Adrenal gland (tissue), 12 donors: ENCODE results near the gene TCEA2. TPM values are rescaled to one million over a fixed set of nuclear protein-coding genes. Genes with fewer than 3 reads are reported as not detected.

Source experiments
- DNase-seq, 7 donors: peaks; one replicate each; pipeline ENCODE4 v3.0.0-alpha.2; 2019 to 2020
- H3K27ac ChIP-seq, 5 donors: fragments of 200-600 bp; sonication (generic) in 4 of 5; 1 replicate in 3 of 5; 2 replicates in 2 of 5; pipeline versions ENCODE4 v1.5.1 to v1.8.0; 2016 to 2020; ENCODE audit warnings: mild to moderate bottlenecking in 1 of 5
- H3K27me3 ChIP-seq: fragments of 200-600 bp; 2 replicates; pipeline ENCODE4 v1.8.0; 2021
- H3K36me3 ChIP-seq, 2 donors: fragments of 200-600 bp; replicated peaks in 1 of 2; 1 replicate in 1 of 2; 2 replicates in 1 of 2; pipeline versions ENCODE4 v1.5.1 to v1.8.0; 2018 to 2022
- H3K4me1 ChIP-seq, 2 donors: fragments of 200-600 bp; replicated peaks in 1 of 2; 1 replicate in 1 of 2; 2 replicates in 1 of 2; pipeline versions ENCODE4 v1.5.1 to v1.8.0; 2018 to 2021
- H3K4me3 ChIP-seq, 4 donors: fragments of 200-600 bp; sonication (generic) in 3 of 4; one replicate each; pipeline ENCODE4 v1.5.1; 2016 to 2018
- H3K9me3 ChIP-seq, 3 donors: fragments of 200-600 bp; sonication (generic) in 1 of 3; replicated peaks in 1 of 3; 1 replicate in 2 of 3; 2 replicates in 1 of 3; pipeline versions ENCODE4 v1.5.1 to v1.8.0; 2016 to 2021
- POLR2A ChIP-seq, 2 donors: fragments of 450-650 bp; IDR thresholded peaks; one replicate each; pipeline ENCODE4 v1.6.1; 2017; ENCODE audit warnings: antibody characterized with exemption in 2 of 2, mild to moderate bottlenecking in 2 of 2, moderate library complexity in 1 of 2
- WGBS, 4 donors: extraction: QIAGEN DNeasy Blood & Tissue Kit in 2 of 4; methylation state at CpG; one replicate each; pipeline versions ENCODE4 v1.1.5 to v1.1.7; 2013 to 2017; 5-methylcytosine and 5-hydroxymethylcytosine counted together
- intact Hi-C, 2 donors: fragments of 100-400 bp; cut with DNase I; formaldehyde crosslinking; loops; one replicate each; pipeline versions ENCODE4 v1.14.1 to v1.15.0; 2022 to 2023
- polyA plus RNA-seq, 3 donors: library from polyadenylated mRNA; stranded (reverse); fragments of 200-250 nt in 2 of 3; fragments of 350-450 nt in 1 of 3; fragmentation: Illumina TruSeq in 1 of 3; extraction: RNeasy Lipid Tissue Mini Kit (QIAGEN cat#74804) in 1 of 3; gene quantifications; one replicate each; pipeline ENCODE4 v1.2.3, GENCODE V29; 2013 to 2014
- total RNA-seq, 9 donors: library from RNA; depleted of rRNA in 4 of 9; stranded (reverse); fragments of >200 nt in 4 of 9; fragments of 120-200 nt in 1 of 9; fragmentation: NEBNext Ultra II Directional in 1 of 9; extraction: Animal tissue kit (Norgen Biotek cat#: 25700) in 1 of 9; gene quantifications; one replicate each; pipeline versions ENCODE4 v1.1.0 to v1.2.4, GENCODE V29; 2013 to 2023
- TF ChIP-seq, protein P1 (sequence below), 6 experiments: fragments of 450-650 bp in 4 of 6; fragments of 200-600 bp in 2 of 6; sonication (generic) in 1 of 6; IDR thresholded peaks; 1 replicate in 5 of 6; 2 replicates in 1 of 6; pipeline versions ENCODE4 v1.5.1 to v1.8.0; 2016 to 2021; ENCODE audit warnings: antibody characterized with exemption in 6 of 6, mild to moderate bottlenecking in 2 of 6, moderate library complexity in 1 of 6
- donor health status: healthy with polysubstance abuse.
- donor health status: Bipolar disorder and iron deficiency.
- donor health status: DM: yes; HTN: yes; CAD: no.
- donor health status: DM: no; HTN: no; CAD: no.
- donor health status: DM: no; HTN: no; CAD: no.
- donor health status: DM: yes; HTN: yes; CAD: no.

Gene TCEA2
- total and polyA plus RNA-seq, 12 donors = 12.6 to 184 (median 53.7) TPM

DNA sequence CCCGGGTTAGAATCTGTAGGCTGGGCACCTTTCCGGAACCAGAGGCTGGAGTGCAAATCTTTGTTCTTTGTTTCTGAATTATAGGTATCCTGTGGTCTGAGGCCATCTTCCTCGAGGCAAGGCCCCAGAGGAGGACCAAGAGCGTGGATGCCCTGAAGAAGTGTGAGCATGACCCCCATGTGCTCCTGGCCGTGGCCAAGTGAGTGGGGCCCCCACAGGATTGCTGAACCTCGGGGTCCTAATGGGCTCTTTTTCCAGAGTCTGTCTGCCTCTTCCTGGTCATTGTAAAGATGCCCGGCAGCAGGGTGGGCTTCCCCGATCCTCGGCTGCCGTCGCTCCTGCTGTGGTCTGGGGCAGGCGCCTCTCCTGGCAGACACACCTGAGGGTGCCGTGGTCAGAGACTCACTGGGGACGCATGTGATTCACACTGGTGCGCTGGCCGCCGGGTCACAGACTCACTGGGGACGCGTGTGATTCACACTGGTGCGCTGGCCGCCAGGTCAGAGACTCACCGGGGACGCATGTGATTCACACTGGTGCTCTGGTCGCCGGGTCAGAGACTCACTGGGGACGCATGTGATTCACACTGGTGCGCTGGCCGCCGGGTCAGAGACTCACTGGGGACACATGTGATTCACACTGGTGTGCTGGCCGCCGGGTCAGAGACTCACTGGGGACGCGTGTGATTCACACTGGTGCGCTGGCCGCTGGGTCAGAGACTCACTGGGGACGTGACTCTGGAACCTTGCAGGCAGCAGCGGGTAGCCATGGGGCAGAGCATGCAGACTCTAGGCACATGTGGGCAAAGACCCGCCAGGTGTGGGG is 33.5 kb upstream of the TCEA2 start:
- H3K4me3 ChIP-seq = no peak overlapping the region
- TF ChIP-seq POLR2A (IDR thresholded peaks at IDR 0.05) = no peak
- TF ChIP-seq, protein P1, sequence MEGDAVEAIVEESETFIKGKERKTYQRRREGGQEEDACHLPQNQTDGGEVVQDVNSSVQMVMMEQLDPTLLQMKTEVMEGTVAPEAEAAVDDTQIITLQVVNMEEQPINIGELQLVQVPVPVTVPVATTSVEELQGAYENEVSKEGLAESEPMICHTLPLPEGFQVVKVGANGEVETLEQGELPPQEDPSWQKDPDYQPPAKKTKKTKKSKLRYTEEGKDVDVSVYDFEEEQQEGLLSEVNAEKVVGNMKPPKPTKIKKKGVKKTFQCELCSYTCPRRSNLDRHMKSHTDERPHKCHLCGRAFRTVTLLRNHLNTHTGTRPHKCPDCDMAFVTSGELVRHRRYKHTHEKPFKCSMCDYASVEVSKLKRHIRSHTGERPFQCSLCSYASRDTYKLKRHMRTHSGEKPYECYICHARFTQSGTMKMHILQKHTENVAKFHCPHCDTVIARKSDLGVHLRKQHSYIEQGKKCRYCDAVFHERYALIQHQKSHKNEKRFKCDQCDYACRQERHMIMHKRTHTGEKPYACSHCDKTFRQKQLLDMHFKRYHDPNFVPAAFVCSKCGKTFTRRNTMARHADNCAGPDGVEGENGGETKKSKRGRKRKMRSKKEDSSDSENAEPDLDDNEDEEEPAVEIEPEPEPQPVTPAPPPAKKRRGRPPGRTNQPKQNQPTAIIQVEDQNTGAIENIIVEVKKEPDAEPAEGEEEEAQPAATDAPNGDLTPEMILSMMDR (IDR thresholded peaks at IDR 0.05) = no peak
- WGBS, 4 donors = 87 to 93% (median 91%) methylated on average over 7 to 38 of the region's 38 CpGs
- H3K27me3 ChIP-seq = no peaks in the 10 kb centered on the region
- H3K9me3 ChIP-seq = no peaks in the 10 kb centered on the region
- intact Hi-C loops = loop anchor here in 1 of 2 donors (10.0 kb wide), 1 partner anchor 85 kb away; no protein-coding TSS in a partner anchor
- H3K27ac ChIP-seq = no peak overlapping the region
- no peak for DNase-seq
- peaks cover 0 to 87% of the 10 kb centered on the region in 2 donors for H3K36me3 ChIP-seq
- no peaks in the 10 kb centered on the region for H3K4me1 ChIP-seq

DNA sequence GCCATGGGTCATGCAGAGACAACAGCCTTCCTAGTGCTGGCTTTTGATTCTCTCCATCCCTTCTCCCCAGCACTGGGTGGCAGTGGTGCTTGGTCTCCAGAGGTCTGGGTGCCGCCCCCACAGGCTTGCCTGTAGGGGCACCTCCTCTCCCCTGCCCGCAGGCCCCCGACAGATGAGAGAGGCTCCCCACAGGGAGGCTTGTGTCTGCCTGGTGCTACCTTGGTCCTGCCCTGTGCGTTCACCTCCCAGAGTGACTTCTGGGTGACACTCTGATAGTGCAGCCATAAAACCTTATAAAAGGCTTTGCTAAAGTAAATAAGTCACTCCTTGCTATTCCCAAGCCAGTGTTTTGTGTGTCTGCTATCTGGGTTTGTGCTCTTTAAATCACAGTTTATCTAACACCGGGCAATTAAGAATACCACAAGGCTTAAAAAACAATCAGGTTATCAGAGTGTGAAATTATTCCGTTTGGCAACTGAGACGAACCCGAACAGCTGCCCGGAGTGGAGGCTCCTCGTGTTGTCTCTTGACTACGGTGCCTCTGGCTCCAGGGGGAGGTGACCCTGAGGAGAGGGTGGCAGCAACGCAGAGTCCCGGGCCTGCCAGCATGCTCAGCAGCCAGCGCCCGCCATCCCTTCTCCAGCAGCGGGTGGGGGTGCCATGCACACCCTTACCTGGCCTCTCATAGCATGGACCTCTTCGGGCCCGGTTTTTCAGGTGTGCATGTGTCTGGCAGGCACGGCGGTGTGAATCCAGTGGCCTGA is 32.4 kb upstream of the TCEA2 start:
- H3K4me3 ChIP-seq = no peak overlapping the region
- intact Hi-C loops = loop anchor here in 1 of 2 donors (10.0 kb wide), 1 partner anchor 84 kb away; no protein-coding TSS in a partner anchor
- H3K27ac ChIP-seq = no peak overlapping the region
- no peak for DNase-seq
- peaks cover 0 to 76% of the 10 kb centered on the region in 2 donors for H3K36me3 ChIP-seq
- no peaks in the 10 kb centered on the region for H3K27me3 ChIP-seq
- WGBS, 4 donors = 91 to 95% (median 93%) methylated on average over 11 to 20 of the region's 20 CpGs
- no peaks in the 10 kb centered on the region for H3K4me1 ChIP-seq
- no peaks in the 10 kb centered on the region for H3K9me3 ChIP-seq
- TF ChIP-seq, protein P1 (IDR thresholded peaks at IDR 0.05) = no peak
- TF ChIP-seq POLR2A (IDR thresholded peaks at IDR 0.05) = no peak

DNA sequence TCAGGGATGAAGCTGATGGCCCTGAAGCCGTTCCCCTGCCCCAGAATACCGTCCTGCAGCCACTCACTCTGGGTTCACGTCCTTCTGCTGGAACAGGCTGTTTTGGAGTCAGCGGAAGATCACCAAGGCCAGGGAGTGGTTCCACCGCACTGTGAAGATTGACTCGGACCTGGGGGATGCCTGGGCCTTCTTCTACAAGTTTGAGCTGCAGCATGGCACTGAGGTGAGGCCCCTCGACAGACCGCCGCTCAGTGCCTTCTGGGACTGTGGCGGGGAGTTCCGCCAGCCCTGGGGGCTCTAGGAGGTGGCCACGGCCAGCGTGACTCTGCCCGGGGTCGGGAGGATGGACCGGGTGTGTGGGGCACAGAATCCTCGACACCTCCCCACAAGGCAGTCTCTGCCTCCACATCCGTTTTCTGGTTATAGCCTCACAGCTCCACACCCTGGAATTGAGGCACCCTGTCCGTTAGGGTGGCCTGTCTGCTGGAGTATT is 31.1 kb upstream of the TCEA2 start:
- H3K36me3 ChIP-seq = peaks cover 0 to 63% of the 10 kb centered on the region in 2 donors
- DNase-seq = no peak
- WGBS, 4 donors = 81 to 92% (median 92%) methylated on average over 8 to 19 of the region's 19 CpGs

More for the DNA sequence above, 31.1 kb upstream of the TCEA2 start:
- Histone ChIP-seq H3K4me1 (no peaks in the 10 kb centered on the region), H3K27me3 (no peaks in the 10 kb centered on the region), H3K27ac (no peak overlapping the region), H3K4me3 (no peak overlapping the region), H3K9me3 (no peaks in the 10 kb centered on the region)
- TF ChIP-seq POLR2A (IDR thresholded peaks at IDR 0.05) = no peak
- TF ChIP-seq, protein P1 (IDR thresholded peaks at IDR 0.05) = no peak
- intact Hi-C loops = loop anchor here in 1 of 2 donors (10.0 kb wide), 1 partner anchor 83 kb away; no protein-coding TSS in a partner anchor
